NT2/D1 (cell line): ENCODE data around the gene RNF25.

Experiments
- SUZ12 ChIP-seq: IDR thresholded peaks from 2 replicates; pipeline ENCODE4 v1.6.1; 2011; ENCODE audit not compliant: insufficient read length, insufficient read depth; ENCODE audit errors: extremely low read depth
- YY1 ChIP-seq: IDR thresholded peaks from 2 replicates; pipeline ENCODE4 v1.6.1; 2011; ENCODE audit not compliant: insufficient read length, insufficient read depth
- ZNF274 ChIP-seq: IDR thresholded peaks from 2 replicates; pipeline ENCODE4 v1.6.1; 2011; ENCODE audit warnings: mild to moderate bottlenecking, low read depth, low read length

DNA sequence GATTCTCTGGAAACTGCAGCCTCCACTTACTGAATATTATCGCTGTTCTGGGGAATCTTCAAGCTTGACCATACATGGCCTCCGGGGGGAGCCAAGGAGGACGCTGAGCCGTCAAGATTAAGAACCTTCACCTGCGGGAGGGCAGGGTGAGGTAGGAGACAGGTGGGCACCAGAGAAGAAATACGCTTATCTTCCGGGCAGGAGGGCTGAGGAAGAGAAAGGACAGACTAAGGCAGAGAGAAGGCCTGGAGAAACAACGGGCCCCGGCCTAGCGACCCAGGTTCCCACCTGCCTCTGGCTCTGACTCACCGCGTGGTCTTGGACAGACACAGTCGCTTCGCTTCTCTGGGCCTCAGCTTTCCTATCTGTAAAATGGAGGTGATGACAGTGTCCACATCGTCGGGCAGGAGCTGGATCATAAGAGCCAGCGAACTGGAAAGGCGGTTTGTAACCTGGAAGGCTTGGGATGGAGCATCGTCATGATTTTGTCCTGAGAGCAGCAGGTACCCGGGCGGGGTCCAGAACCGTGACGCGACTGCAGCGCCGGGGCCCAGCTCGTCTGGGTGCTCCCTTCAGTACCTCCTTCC, 13.0 kb downstream of the RNF25 start:
- TF ChIP-seq SUZ12 (no peak), YY1 (no peak), ZNF274 (no peak)
